Kidney (tissue), 14 donors: ENCODE measurements around the gene ARRDC3. TPM values are rescaled to one million over a fixed set of nuclear protein-coding genes. Genes with fewer than 3 reads are reported as not detected.

Source experiments
- DNase-seq, 5 donors: peaks; one replicate each; pipeline ENCODE4 v3.0.0-alpha.2; 2013 to 2020
- FAIRE-seq: peaks from 2 replicates; lab custom pipeline; 2012; peaks lifted over from hg19 to GRCh38; lab: Jason Lieb, UNC
- H3K27ac ChIP-seq, 2 donors: one replicate each; pipeline ENCODE4 v1.7.0; 2013; ENCODE audit warnings: low read depth in 2 of 2, low read length in 2 of 2, inconsistent platforms in 1 of 2
- H3K27me3 ChIP-seq: one replicate; pipeline ENCODE4 v1.7.1; 2013; ENCODE audit warnings: low read length, inconsistent platforms; ENCODE audit not compliant: control insufficient read depth, insufficient read depth
- H3K36me3 ChIP-seq, 3 donors: one replicate each; pipeline versions ENCODE4 v1.7.0 to v1.7.1; 2013; ENCODE audit warnings: low read length in 3 of 3, control low read depth in 1 of 3, inconsistent platforms in 1 of 3; ENCODE audit not compliant: insufficient read depth in 3 of 3, control insufficient read depth in 2 of 3
- H3K4me1 ChIP-seq, 3 donors: one replicate each; pipeline versions ENCODE4 v1.7.0 to v1.7.1; 2013; ENCODE audit warnings: low read length in 3 of 3, inconsistent platforms in 1 of 3, low read depth in 1 of 3; ENCODE audit not compliant: control insufficient read depth in 2 of 3, insufficient read depth in 2 of 3
- H3K4me3 ChIP-seq, 3 donors: one replicate each; pipeline versions ENCODE4 v1.7.0 to v1.8.1; 2013; ENCODE audit warnings: low read length in 3 of 3, control low read depth in 1 of 3, inconsistent platforms in 1 of 3
- H3K9ac ChIP-seq, 3 donors: one replicate each; pipeline versions ENCODE4 v1.7.0 to v1.7.1; 2013; ENCODE audit warnings: low read length in 3 of 3, control low read depth in 1 of 3, inconsistent platforms in 1 of 3
- H3K9me3 ChIP-seq, 3 donors: one replicate each; pipeline versions ENCODE4 v1.7.0 to v1.7.1; 2013; ENCODE audit warnings: low read length in 3 of 3, control low read depth in 1 of 3, inconsistent platforms in 1 of 3; ENCODE audit not compliant: control insufficient read depth in 2 of 3, insufficient read depth in 1 of 3
- CTCF ChIP-seq: IDR thresholded peaks from 3 replicates; pipeline ENCODE4 v1.5.1; 2012; ENCODE audit warnings: mild to moderate bottlenecking, moderate library complexity, borderline replicate concordance; ENCODE audit not compliant: insufficient read depth; ENCODE audit errors: extremely low read depth
- intact Hi-C: fragments of 100-400 bp; cut with DNase I; formaldehyde crosslinking; loops from one replicate; pipeline ENCODE4 v1.11.1; 2022
- polyA plus RNA-seq: library from polyadenylated mRNA; stranded (reverse); fragments of 350-450 nt; fragmentation: Illumina TruSeq; extraction: RNeasy Lipid Tissue Mini Kit (QIAGEN cat#74804); gene quantifications from one replicate; pipeline ENCODE4 v1.2.3, GENCODE V29; 2014; ENCODE audit warnings: low read depth, low replicate concordance; ENCODE audit not compliant: insufficient read depth
- total RNA-seq: library from RNA; stranded (reverse); fragmentation: NEBNext Ultra II Directional; extraction: Animal tissue kit (Norgen Biotek cat#: 25700); gene quantifications from one replicate; pipeline ENCODE4 v1.2.1, GENCODE V29; 2021
- donor health status: control.
- donor health status: control.
- donor health status: control.
- donor health status: control.
- donor health status: control.
- donor health status: DM: yes; HTN: yes; CAD: no.
- donor health status: Normal renal cell carcinoma (clear cell type).

Gene ARRDC3
- total and polyA plus RNA-seq, 2 donors from 2014 or later, result 18.4 to 124 TPM

DNA sequence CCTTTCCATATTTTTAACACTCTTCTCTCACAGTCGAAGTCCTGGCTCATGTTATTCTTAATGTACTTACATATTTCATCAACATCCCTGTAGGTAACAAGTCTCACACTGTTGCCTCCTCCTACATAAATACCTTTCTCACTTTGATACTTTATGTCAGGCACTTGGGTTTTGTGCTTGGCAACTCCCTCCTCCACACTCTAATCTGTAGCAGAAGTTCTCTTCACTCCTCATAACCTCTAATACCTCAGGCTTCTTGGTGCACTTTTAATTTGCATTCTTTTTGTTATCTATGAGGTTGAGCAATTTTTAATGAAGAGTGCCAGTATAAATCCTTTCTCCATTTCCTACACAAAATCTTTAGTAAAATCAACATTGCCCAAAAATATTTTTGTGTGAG is 24.1 kb upstream of the ARRDC3 start:
- intact Hi-C loops, result no loop called here
- FAIRE-seq (no peak), DNase-seq (no peak)
- Histone ChIP-seq H3K36me3 (no peaks in the 10 kb centered on the region), H3K27ac (no peak overlapping the region), H3K27me3 (no peaks in the 10 kb centered on the region), H3K4me3 (no peak overlapping the region), H3K4me1 (no peaks in the 10 kb centered on the region), H3K9ac (no peak overlapping the region), H3K9me3 (no peaks in the 10 kb centered on the region)
- no peak for TF ChIP-seq CTCF

GRCh38 chr5:91403438-91403837 is 20.3 kb upstream of the ARRDC3 start:
- FAIRE-seq, result no peak
- intact Hi-C loops, result no loop called here
- H3K4me3 ChIP-seq, result no peak overlapping the region
- no peaks in the 10 kb centered on the region for H3K27me3 ChIP-seq
- no peaks in the 10 kb centered on the region for H3K4me1 ChIP-seq
- H3K27ac ChIP-seq, result no peak overlapping the region
- no peaks in the 10 kb centered on the region for H3K9me3 ChIP-seq
- no peak for DNase-seq
- no peaks in the 10 kb centered on the region for H3K36me3 ChIP-seq
- no peak for TF ChIP-seq CTCF
- no peak overlapping the region for H3K9ac ChIP-seq

DNA sequence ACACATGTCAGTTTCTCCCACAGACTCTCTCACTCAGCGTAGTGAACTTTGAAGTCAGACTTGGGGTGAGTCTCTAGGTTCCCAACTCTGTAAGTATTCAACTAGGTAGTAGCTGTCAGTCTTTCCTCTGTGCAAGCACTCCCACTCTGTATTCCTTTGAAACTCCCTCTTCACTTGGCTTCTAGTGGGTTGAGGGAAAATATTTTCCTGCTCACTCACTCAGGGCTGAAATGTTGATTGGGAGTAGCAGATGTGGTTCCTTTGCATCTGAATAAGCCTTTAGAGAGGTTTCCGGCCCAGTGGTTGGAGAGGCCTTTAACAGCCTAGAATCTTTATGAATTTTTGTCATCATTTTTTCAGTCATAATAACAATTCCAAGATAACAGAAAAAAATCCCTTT is 18.1 kb upstream of the ARRDC3 start:
- H3K27ac ChIP-seq, result no peak overlapping the region
- no peaks in the 10 kb centered on the region for H3K27me3 ChIP-seq
- intact Hi-C loops, result no loop called here
- DNase-seq, result no peak
- no peaks in the 10 kb centered on the region for H3K4me1 ChIP-seq
- TF ChIP-seq CTCF, result no peak
- H3K4me3 ChIP-seq, result no peak overlapping the region
- H3K9ac ChIP-seq, result no peak overlapping the region
- no peaks in the 10 kb centered on the region for H3K36me3 ChIP-seq
- no peak for FAIRE-seq
- H3K9me3 ChIP-seq, result no peaks in the 10 kb centered on the region

- FAIRE-seq (no peak), DNase-seq (no peak)
- Histone ChIP-seq H3K9me3 (no peaks in the 10 kb centered on the region), H3K27ac (no peak overlapping the region), H3K4me1 (no peaks in the 10 kb centered on the region), H3K36me3 (no peaks in the 10 kb centered on the region), H3K27me3 (no peaks in the 10 kb centered on the region), H3K9ac (no peak overlapping the region), H3K4me3 (no peak overlapping the region)
- intact Hi-C loops, result no loop called here
- TF ChIP-seq CTCF, result no peak
Measured at GRCh38 chr5:91397791-91398190, 14.7 kb upstream of the ARRDC3 start.
